IMR-90 (cell line): ENCODE measurements around the gene ITGA5.

Experiments used
- BHLHE40 ChIP-seq: fragments of 150-350 bp; IDR thresholded peaks from 2 replicates; pipeline ENCODE4 v1.6.1; 2016; ENCODE audit warnings: mild to moderate bottlenecking, low read depth, low read length
- CEBPB ChIP-seq: IDR thresholded peaks from 2 replicates; pipeline ENCODE4 v1.6.1; 2012; ENCODE audit warnings: low read depth, low read length, improper control_type of control experiment
- CHD1 ChIP-seq: IDR thresholded peaks from 2 replicates; pipeline ENCODE4 v1.6.1; 2012; ENCODE audit warnings: low read depth, low read length, improper control_type of control experiment
- CTCF ChIP-seq: conservative IDR thresholded peaks from 2 replicates; pipeline ENCODE4 v1.5.1; 2012; ENCODE audit warnings: mild to moderate bottlenecking, low read depth, low read length, improper control_type of control experiment
- FOS ChIP-seq: fragments of 150-350 bp; IDR thresholded peaks from 2 replicates; pipeline ENCODE4 v1.6.1; 2016; ENCODE audit warnings: low read depth, low read length
- MAFK ChIP-seq: IDR thresholded peaks from 2 replicates; pipeline ENCODE4 v1.6.1; 2012; ENCODE audit warnings: low read depth, low read length, improper control_type of control experiment
- NFE2L2 ChIP-seq: fragments of 150-350 bp; IDR thresholded peaks from 2 replicates; pipeline ENCODE4 v1.6.1; 2016; ENCODE audit warnings: low read depth, mild to moderate bottlenecking, low read length
- POLR2A ChIP-seq: IDR thresholded peaks from 2 replicates; pipeline ENCODE4 v1.6.1; 2012; ENCODE audit warnings: mild to moderate bottlenecking, low read depth, low read length
- RAD21 ChIP-seq: IDR thresholded peaks from 2 replicates; pipeline ENCODE4 v1.6.1; 2012; ENCODE audit warnings: low read length, improper control_type of control experiment
- SMC3 ChIP-seq: fragments of 150-350 bp; IDR thresholded peaks from 2 replicates; pipeline ENCODE4 v1.6.1; 2016; ENCODE audit warnings: low read depth, mild to moderate bottlenecking, antibody characterized with exemption, low read length, moderate library complexity
- USF2 ChIP-seq: fragments of 150-350 bp; IDR thresholded peaks from 2 replicates; pipeline ENCODE4 v1.6.1; 2017; ENCODE audit warnings: mild to moderate bottlenecking, antibody characterized with exemption, low read length, low read depth

GRCh38 chr12:54383041-54383609, 35.9 kb downstream of the ITGA5 start:
- TF ChIP-seq POLR2A (no peak), CTCF (no peak), RAD21 (no peak), USF2 (peak; percentile 36; the same call in 1 of the 2 replicates), CEBPB (peak; percentile 96), CHD1 (no peak), NFE2L2 (no peak; the same call in 1 of the 2 replicates), MAFK (no peak), BHLHE40 (no peak), SMC3 (no peak), FOS (no peak)
